ENCODE measurements around the gene CLEC9A. TPM values are rescaled to one million over a fixed set of nuclear protein-coding genes. Genes with fewer than 3 reads are reported as not detected.

Gene CLEC9A
- total and polyA plus RNA-seq, 2 of the 8 experiments (the other 6 are each of a cell fraction or from before 2014, with no cell fraction given), result not detected

GRCh38 chr12:10021342-10021741, 9.1 kb upstream of the CLEC9A start (continued):
- no peak for TF ChIP-seq CHD7 (IDR thresholded peaks at IDR 0.05; ENCODE audit: insufficient replicate concordance, low read length)
- TF ChIP-seq POU5F1 (IDR thresholded peaks at IDR 0.05; ENCODE audit: low read depth, low read length), result no peak
- TF ChIP-seq KDM5A (IDR thresholded peaks at IDR 0.05; ENCODE audit: low read length), result no peak
- no peak for TF ChIP-seq RBBP5 (IDR thresholded peaks at IDR 0.05; ENCODE audit: borderline replicate concordance, low read depth, low read length)
- TF ChIP-seq EGR1 (IDR thresholded peaks at IDR 0.05; ENCODE audit: borderline replicate concordance, low read depth, low read length), result no peak
- TF ChIP-seq NANOG (IDR thresholded peaks at IDR 0.05; ENCODE audit: insufficient read depth, low read depth, low read length, poor library complexity, severe bottlenecking), result no peak
- no peak for TF ChIP-seq RXRA (IDR thresholded peaks at IDR 0.05; ENCODE audit: insufficient read depth, low read depth, low read length)
- TF ChIP-seq SIX5 (IDR thresholded peaks at IDR 0.05; ENCODE audit: low read depth, low read length), result no peak
- TF ChIP-seq USF2 (IDR thresholded peaks at IDR 0.05; ENCODE audit: low read length), result no peak
